ENCODE results near the gene SRRD. TPM values are rescaled to one million over a fixed set of nuclear protein-coding genes. Genes with fewer than 3 reads are reported as not detected.

SRRD gene
- total RNA-seq, 6 donors from 2014 or later: 6.2 to 25.9 (median 11.3) TPM

GRCh38 chr22:26462051-26462450 lies 21.6 kb upstream of the SRRD start:
- Histone ChIP-seq H3K27me3 (no peaks in the 10 kb centered on the region), H3K36me3 (peaks cover 25 to 96% (median 74%) of the 10 kb centered on the region in 4 donors), H3K4me3 (no peak overlapping the region), H3K27ac (no peak overlapping the region), H3K4me1 (no peaks in the 10 kb centered on the region), H3K9me3 (no peaks in the 10 kb centered on the region)
- DNase-seq (no peak), ATAC-seq (ENCODE audit: low FRiP score in 2 of 2) (no peak)
- WGBS, 2 donors: 95 to 97% methylated on average over 5 of the region's 5 CpGs
- TF ChIP-seq EP300 (IDR thresholded peaks at IDR 0.05) (no peak), POLR2A (IDR thresholded peaks at IDR 0.05) (no peak), POLR2AphosphoS5 (IDR thresholded peaks at IDR 0.05) (no peak)
- TF ChIP-seq, protein P1, sequence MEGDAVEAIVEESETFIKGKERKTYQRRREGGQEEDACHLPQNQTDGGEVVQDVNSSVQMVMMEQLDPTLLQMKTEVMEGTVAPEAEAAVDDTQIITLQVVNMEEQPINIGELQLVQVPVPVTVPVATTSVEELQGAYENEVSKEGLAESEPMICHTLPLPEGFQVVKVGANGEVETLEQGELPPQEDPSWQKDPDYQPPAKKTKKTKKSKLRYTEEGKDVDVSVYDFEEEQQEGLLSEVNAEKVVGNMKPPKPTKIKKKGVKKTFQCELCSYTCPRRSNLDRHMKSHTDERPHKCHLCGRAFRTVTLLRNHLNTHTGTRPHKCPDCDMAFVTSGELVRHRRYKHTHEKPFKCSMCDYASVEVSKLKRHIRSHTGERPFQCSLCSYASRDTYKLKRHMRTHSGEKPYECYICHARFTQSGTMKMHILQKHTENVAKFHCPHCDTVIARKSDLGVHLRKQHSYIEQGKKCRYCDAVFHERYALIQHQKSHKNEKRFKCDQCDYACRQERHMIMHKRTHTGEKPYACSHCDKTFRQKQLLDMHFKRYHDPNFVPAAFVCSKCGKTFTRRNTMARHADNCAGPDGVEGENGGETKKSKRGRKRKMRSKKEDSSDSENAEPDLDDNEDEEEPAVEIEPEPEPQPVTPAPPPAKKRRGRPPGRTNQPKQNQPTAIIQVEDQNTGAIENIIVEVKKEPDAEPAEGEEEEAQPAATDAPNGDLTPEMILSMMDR (IDR thresholded peaks at IDR 0.05): no peak

- Histone ChIP-seq H3K27ac (no peak overlapping the region), H3K27me3 (no peaks in the 10 kb centered on the region), H3K4me3 (no peak overlapping the region), H3K4me1 (no peaks in the 10 kb centered on the region), H3K36me3 (peaks cover 28 to 96% (median 72%) of the 10 kb centered on the region in 4 donors), H3K9me3 (no peaks in the 10 kb centered on the region)
- no peak for DNase-seq
- WGBS, 2 donors: 82 to 92% methylated on average over 3 of the region's 3 CpGs
- TF ChIP-seq POLR2AphosphoS5 (IDR thresholded peaks at IDR 0.05): no peak
- no peak for TF ChIP-seq EP300 (IDR thresholded peaks at IDR 0.05)
- ATAC-seq (ENCODE audit: low FRiP score in 2 of 2): no peak
Measured at GRCh38 chr22:26462641-26463040, 21.0 kb upstream of the SRRD start.

DNA sequence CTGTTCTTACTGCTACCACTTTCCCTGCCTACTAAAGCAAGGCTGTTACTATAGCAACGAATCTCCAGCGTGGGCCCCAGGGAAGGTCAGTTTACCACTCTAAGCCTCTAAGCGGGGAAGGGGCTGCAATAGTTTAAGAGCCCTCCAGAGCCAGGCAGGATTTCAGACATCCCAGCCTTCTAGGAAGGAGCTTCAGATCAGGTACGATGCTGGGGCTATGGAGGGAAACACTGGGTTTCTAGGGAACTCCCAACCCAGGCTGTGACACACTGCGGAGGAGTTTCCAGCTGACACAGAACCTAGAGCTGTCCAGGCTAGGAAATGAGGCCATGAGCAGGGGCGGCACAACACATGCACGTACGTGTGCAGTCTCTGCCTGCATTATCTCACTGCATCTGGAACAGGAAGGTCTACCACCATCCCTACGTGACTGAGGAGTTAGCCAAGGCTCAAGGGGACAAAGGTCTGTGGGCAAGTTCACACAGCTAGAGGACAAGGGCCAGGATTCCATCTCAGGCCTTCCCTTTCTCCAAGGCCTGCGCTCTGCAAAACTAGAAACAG lies 20.5 kb upstream of the SRRD start:
- no peak overlapping the region for H3K4me3 ChIP-seq
- peaks cover 33 to 96% (median 72%) of the 10 kb centered on the region in 4 donors for H3K36me3 ChIP-seq
- no peak for TF ChIP-seq EP300 (IDR thresholded peaks at IDR 0.05)
- TF ChIP-seq, protein P1 (IDR thresholded peaks at IDR 0.05): no peak
- no peak for TF ChIP-seq POLR2AphosphoS5 (IDR thresholded peaks at IDR 0.05)
- no peak for TF ChIP-seq POLR2A (IDR thresholded peaks at IDR 0.05)
- DNase-seq: no peak
- no peaks in the 10 kb centered on the region for H3K27me3 ChIP-seq
- no peak for ATAC-seq (ENCODE audit: low FRiP score in 2 of 2)
- H3K27ac ChIP-seq: no peak overlapping the region
- H3K4me1 ChIP-seq: no peaks in the 10 kb centered on the region
- WGBS, 2 donors: 69 to 86% methylated on average over 6 to 10 of the region's 10 CpGs
- H3K9me3 ChIP-seq: no peaks in the 10 kb centered on the region

DNA sequence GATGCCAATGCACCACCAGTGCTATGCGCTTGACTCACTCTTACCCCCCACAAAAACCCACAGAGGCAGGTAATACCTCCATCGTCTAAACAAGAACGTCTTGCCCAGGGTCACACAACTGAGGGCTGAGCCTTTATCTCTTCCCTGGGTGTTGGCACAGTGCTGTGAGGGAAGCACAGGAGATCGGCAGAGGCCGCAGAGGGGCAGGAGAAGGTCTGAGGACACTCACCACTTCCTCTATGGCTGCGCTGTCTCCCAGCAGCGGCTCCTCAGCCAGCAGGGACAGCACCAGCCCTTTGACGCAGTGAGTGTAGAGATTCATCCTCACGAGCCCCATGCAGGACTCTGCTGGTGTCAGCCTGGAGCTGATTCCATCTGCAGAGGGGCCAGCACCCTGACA lies 20.0 kb upstream of the SRRD start:
- Histone ChIP-seq H3K27ac (no peak overlapping the region), H3K36me3 (peaks cover 38 to 96% (median 73%) of the 10 kb centered on the region in 4 donors), H3K27me3 (no peaks in the 10 kb centered on the region), H3K4me3 (no peak overlapping the region), H3K4me1 (no peaks in the 10 kb centered on the region), H3K9me3 (no peaks in the 10 kb centered on the region)
- no peak for ATAC-seq (ENCODE audit: low FRiP score in 2 of 2)
- DNase-seq: no peak
- TF ChIP-seq EP300 (IDR thresholded peaks at IDR 0.05) (no peak), POLR2A (IDR thresholded peaks at IDR 0.05) (no peak), POLR2AphosphoS5 (IDR thresholded peaks at IDR 0.05) (no peak)
- TF ChIP-seq, protein P1 (IDR thresholded peaks at IDR 0.05): no peak
- 77 to 84% methylated on average over 5 to 9 of the region's 9 CpGs for WGBS, 2 donors

DNA sequence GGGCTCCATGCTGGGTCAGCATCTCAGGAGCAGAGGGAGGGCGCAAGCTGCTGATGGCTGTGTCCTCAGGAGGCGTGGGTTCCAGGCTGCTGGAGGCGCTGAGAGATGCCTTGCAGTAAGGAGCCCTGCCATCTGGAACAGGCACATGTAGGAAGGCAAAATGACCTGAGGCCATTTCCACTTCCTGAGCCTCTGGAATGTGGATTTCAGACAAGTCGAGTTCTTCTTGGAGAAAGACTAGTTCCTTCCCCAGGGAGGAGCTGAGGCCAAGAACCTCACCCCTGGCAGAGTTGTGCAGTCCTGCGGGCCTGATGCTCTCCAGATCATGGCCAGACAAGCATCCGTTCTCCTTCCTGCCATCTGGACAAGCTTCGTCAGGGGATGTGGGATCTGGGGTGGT lies 19.4 kb upstream of the SRRD start:
- Histone ChIP-seq H3K36me3 (peaks cover 36 to 96% (median 74%) of the 10 kb centered on the region in 4 donors), H3K9me3 (no peaks in the 10 kb centered on the region), H3K4me3 (no peak overlapping the region), H3K27ac (no peak overlapping the region), H3K4me1 (no peaks in the 10 kb centered on the region), H3K27me3 (no peaks in the 10 kb centered on the region)
- no peak for DNase-seq
- TF ChIP-seq EP300 (IDR thresholded peaks at IDR 0.05): no peak
- TF ChIP-seq, protein P1 (IDR thresholded peaks at IDR 0.05): no peak
- no peak for TF ChIP-seq POLR2AphosphoS5 (IDR thresholded peaks at IDR 0.05)
- no peak for TF ChIP-seq POLR2A (IDR thresholded peaks at IDR 0.05)
- ATAC-seq (ENCODE audit: low FRiP score in 2 of 2): peak in 1 of 2 donors; percentile 24
- WGBS, 2 donors: 83 to 93% methylated on average over 3 to 7 of the region's 7 CpGs

All from upper lobe of left lung (tissue), 6 donors.